Astrocyte of the hippocampus (primary cell): ENCODE measurements around the gene TMEM178B.

Source experiments
- DNase-seq: peaks from one replicate; pipeline ENCODE4 v3.0.0; 2011; ENCODE audit warnings: low read depth, low spot score

The TMEM178B gene

DNA sequence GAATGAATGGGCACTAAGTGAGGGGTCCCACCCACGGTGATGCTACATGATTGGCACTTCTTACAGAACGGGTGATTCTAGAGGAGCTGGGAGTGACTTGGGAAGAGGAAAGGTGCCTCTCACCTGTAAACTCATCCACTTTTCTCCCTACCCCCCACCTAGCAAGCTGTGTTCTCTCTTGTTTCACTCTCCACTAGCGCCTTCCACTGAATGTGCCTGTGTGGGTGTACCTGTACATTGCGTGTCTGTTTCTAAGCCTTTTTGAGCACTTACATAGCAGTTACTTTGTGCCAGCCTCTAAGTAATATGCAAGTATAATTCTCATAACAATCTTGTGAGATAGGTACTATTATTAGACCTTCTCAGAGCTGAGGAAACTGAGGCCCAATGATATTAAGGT is 343.6 kb downstream of the TMEM178B start:
- DNase-seq = no peak

DNA sequence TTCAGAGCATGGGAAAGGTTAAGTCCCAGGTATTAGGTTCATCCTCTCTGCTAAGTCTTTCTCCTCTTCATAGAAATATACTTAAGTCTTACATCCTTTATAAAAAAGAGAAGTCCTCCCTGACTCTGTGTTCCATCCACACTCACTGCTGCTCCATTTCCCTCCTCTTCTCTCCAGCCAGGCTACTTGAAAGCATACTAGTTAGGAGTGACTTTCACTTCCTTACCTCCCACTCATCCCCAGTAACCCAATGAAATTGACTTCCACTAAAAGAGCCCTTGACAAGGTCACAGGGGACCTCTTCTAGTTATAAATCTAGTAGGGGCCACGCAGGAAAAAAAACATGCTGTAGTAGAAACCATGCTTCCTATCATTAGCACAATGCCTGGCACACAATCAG is 344.2 kb downstream of the TMEM178B start:
- no peak for DNase-seq

DNA sequence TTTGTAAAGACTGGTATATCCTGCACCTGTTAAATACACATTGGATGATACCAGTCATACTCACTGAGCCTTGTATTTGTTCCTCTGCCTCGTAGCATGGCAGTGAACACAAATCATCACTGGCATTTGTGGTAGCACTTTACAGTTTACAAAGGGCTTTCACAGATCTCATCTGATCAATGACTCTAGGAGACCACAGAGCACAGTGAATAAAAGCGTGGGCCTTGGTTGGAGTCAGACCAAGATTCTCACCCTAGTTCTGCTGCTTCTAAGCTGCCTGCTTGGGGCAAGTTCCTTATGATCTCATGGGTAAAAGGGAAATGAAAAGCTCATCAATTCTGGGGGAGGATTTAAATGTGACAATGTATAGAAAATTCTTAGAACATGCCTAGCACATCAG is 347.4 kb downstream of the TMEM178B start:
- DNase-seq = no peak

DNA sequence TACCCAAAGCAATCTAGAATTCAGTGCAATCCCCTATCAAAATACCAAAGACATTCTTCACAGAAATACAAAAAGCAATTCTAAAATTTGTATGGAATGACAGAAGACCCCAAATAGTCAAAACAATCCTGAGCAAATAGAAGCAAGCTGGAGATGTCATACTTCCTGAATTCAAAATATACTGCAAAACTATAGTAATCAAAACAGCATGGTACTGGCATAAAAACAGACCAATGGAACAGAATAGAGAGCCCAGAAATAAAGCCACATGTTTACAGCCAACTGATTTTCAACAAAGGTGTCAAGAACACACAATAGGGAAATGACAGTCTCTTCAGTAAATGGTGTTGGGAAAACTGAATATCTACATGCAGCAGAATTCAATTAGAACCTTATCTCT is 353.3 kb downstream of the TMEM178B start:
- DNase-seq = no peak

DNA sequence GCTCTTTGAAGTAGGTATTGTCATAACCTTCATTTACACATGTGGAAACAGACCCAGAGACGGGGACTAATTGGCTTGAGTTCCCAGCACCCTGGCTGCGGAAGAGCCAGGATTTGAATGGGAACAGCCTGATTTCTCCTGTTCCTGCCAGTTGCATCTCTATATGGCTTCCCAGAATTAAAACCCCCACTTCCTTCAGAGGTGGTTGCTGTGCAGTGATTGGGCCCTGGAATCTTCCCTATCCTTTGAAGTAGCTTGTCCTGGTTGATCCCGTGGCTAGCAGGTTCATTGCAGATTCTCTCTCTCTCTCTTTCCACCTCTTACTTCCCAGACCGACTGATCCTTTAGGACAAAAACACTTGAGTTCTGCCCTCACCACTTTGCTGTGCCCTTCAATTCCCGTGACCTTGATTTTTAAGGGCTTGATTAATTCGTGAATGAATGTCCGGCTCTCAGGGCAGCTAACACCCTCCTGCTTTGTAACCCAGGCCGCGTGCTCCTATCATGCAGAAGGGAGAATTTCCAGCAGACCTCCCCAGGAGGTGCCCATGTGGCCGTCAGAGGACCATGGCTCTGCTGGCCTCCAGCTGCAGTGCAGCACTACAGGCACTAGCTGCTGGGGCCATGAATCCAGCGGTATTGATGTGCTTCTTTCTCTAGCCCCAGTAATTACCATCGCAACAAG is 356.7 kb downstream of the TMEM178B start:
- DNase-seq = no peak

DNA sequence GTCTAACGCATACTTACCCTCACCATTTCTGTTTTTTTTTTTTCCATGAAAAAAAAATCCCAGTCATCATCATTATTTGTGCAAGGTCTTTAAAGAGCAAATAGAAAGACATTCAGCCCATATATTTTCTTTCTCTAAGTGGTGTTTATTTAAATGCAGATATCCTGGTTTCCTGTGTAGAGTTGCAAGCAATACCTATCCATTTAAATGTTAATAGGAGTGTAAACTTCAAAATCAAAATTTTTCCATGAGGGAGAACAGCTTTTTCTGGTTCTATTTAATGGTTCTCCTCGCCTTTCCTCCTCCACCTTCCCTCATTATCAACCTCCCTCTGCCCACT is 357.2 kb downstream of the TMEM178B start:
- DNase-seq = no peak

DNA sequence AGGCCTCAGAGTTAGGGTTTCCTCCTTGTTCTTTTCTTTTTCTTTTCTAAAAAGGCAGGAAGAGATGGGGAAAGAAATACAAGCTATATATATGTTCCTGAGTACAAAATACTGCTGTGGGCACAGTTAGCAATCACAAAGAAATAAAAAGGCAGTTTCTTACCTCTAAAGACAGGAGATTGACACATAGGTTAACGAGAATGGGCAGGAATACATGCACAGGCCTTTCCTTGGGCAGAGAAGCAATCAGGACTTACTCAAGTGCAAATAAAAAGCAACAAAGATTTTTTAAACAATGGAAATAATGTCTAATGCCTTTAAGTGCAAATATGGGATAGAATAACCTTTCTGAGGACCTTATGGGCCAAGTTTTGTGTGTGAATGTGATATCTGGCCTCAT is 357.8 kb downstream of the TMEM178B start:
- no peak for DNase-seq

DNA sequence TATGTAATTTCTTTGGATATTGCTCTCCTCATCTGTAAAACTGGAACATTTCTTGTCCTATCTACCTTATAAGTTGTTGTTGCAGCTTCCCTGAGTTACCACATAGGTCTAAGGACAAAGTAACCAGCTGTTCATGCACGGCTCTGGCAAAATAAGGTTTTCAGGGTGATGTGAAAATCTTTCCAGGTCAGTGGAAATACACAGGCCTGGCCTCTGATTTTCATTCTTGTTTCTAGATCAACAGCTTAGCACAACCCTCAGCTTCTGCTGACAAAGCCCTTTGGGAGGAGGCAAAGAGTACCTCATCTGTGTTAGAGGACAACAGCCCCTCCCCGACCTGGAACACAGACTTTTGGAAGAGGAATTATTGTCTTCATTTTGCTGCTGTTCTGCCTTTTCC is 359.8 kb downstream of the TMEM178B start:
- no peak for DNase-seq

DNA sequence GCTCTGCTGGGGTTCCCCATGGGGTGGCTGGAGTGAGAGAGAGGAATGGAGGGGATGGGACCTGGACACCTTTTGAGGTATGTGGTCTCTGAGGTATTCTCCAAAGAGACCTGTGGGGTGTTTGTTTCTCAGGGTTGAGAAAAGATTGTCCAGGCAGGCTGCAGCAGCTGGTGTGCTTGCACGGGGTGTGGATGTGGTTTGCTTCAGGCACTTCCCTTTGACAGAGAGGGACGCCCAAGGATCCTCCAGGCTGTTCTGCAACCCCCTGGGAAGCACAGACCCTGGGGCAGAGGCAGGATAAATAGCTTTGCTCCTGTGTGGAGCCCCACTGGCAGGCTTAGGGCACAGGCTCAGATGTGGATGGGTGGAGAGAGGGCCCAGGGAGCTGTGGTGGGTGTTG is 362.3 kb downstream of the TMEM178B start:
- no peak for DNase-seq

DNA sequence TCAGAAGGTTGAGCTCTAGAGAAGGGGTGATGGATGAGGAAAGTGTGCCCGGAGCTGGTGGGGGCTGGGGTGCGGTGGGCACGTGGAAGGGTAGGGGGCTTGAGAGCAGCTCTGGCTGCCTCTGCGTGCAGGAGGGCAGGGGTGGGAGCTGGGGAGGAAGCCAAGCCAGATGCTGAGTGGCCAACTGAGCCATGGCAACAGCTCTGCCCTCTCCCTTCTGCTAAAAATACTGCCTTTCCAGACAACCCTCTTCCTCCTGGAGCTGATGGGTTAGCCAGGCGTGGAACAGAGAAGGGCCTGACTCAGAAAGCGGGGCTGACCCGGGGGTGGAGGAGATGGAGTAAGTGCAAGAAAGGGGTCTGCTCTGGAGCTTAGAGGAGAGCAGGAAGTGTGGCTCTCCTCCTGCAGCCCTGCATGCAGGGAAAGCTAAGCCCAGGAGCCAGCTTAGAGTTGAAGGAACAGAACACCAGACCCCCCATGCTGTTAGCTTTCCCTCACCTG is 362.8 kb downstream of the TMEM178B start:
- DNase-seq = no peak

DNA sequence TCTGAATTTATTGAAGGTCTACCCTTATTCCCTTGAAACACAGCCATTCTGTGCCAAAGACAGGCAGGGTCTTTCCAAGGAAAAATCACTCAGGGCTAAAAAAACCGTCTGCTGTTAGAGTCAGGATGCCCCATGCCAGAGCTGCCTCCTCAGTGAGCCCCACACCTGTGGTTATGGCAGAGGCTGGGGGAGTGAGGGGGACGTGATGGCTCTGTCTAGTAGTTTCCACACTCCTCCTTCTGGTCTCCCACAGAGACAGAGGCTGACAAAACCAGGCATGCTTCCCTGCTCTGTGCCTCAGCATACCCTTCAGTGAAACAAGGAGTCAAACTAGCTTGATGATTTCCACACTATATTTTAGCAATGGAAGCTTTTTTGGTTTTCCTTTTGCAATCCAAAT is 365.3 kb downstream of the TMEM178B start:
- no peak for DNase-seq

DNA sequence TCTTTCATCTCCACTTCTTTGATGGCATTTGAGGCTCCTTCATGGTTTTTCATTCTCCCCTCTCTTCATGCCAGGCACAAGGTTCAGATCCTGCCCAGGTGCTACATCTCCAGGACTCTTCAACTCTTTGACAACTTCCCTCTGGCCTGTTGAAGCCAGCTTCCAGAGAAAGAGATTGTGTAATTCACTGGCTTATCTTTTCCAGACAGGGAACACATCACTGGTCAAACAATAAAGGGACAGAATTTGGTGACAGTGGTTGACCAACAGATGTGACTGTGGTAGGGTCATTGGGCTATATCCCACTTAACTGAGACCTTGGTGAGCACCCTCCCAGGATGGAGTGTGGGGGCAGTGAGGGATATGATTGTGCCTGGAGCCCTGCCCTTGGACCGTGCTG is 365.9 kb downstream of the TMEM178B start:
- no peak for DNase-seq

DNA sequence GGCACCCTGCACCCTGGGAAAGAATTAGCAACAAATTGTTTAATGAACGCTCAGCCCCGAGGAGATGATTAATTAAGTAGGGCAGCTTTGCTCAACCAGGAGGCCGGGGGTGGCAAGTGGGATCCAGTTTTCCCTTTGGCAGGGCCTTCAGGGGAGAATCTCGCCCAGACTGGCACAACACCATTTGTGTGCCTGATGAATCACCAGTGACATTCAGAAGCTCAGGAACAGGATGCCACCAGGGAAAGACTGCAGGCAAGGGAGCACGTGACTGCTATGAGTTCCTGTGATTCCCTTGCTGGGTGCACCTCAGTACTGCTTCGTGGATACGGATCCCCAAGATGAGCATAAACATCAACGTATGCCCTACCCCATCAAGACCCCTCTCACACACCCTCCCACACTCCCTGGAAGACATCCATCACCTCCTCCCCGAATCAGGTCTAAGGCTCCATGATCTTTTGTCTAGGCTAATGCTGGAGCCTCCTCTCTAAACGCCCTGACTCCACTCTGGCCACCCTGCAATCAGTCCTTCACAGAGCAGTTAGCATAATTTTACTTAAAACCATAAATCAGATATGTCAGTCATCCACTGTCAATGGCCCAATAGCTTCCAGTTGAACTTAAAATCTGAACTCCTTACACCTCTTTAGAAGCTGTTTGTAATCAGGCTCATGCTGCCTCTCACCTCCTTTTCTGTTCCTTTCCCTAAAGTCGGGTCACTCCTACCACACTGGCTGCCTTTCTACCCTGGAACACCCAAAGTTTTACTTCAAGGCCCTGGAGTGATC is 368.2 kb downstream of the TMEM178B start:
- no peak for DNase-seq

DNA sequence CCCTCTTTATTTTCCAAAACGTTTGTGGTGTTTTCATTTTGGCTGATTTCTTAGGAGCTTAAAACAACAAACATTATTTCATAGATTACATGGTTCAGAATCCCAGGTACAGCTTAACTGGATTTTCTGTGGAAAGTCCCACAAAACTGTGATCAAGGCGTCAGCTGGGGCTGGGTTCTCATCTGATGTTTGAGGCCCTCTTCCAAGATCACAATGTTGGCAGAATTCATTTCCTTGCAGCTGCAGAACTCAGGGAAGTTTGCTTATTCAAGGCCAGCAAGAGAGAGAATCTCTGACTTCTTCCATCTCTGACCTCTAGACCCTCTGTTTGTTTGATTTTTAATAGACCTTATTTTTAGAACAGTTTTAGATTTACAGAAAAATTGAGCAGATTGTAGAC is 368.9 kb downstream of the TMEM178B start:
- DNase-seq = no peak

DNA sequence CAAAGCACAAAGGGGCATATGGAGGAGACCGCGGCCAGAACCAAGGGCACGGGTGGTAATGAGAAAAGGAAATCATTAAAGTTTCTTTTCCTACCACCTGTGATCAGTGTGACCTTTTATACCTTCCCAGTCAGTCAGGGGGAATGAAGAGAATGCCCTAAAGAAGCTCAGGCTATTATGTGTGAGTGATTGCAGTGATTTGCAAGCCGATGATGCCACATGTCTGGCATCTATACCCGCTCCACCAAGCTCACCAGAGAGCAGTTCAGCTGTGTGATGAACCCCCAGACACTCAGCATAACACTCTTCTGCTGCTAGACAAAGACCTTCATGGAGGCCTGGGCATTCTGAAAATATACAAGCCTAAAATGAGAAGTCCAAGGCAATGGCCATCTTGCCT is 371.1 kb downstream of the TMEM178B start:
- DNase-seq = peak; percentile 57

DNA sequence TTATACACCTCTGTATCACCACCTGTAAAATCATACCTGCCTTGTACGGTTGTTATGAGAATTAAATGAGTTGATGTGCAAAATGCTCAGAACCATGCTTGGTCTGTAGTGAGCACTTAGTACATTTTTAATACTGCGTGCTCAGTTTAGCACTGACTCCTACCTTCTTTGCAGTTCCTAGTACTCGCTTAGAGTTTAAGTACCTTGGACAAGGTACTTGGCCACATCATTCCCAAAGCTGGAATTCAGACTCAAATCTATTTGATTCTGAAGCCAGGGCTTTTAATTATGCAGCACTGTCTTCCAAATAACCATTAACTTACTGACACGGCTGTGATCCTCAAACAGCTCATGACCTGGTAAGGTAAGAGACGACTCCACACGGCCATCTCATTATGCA is 377.4 kb downstream of the TMEM178B start:
- peak; percentile 30 for DNase-seq

DNA sequence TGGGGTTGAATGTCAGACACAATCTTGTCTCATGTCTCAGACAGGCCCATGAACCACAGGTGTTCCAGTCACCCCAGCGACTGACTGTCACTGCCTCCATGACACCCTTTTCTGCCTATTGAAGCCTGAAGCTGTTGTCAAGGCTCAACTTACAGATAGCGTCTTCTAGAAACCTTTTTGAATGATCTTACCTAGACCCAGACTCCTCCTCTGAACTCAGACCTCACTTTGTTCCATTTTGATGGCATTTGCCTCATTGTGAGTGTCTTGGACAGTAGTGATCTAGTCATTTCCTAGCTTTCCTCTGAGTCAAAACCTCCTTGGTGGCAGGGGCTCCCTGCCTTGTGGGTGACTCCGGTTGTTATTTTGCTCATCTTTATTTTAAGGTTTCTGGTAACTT is 379.0 kb downstream of the TMEM178B start:
- DNase-seq = no peak

DNA sequence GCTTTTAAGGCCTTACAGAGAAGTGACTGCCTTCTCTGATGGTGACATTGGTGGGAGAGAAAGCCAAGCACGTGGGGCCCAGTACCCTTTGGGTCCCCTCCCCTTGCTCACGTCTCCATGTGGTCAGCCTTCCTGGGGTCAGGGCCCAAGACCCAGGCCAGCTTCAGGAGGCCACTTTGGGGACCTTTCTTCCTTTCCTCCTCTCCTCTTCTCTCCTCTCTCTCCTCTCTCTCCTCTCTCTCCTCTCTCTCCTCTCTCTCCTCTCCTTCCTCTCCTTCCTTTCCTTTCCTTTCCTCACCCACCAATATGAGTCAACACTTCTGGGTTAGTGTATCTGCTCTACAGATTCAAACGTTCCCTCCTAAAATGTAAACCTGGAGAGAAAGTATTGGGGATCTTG is 380.5 kb downstream of the TMEM178B start:
- DNase-seq = no peak

DNA sequence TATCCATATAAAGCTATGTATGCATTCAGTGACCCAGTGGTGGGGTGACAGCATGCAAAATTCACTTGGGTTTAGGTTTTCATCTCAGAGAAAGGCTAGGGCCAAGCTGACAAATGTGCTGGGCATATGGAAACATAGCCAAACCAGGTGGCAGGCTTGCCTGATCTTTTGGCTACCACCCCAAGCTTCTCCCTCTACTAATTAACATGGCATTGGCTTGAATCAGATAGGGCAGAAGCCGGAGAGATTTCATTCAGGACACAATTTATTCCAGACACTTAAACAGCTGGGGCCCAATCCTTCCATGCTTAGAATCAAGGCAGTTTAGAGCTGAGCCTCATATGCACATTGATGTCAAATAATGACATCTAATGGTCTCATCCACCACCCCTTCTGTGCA is 381.9 kb downstream of the TMEM178B start:
- DNase-seq = no peak

DNA sequence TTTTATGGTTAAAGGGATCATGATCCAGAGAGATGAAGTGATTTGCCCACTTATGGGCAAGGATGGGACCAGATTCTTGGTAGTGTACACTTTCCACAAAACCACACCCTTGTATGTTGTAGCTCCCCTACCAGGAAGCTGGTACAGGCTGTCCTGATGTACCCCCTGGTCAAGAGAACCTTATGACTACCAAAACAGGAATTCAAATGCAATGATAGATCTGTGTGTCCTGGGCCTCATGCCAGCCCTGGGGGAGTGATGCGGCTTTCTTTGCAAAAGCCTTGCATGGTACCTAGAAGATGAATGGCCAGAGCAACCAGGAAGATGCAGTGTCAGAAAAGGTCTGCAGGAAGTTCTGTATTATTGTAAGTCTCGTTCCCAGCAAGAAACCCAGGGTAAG is 382.4 kb downstream of the TMEM178B start:
- DNase-seq = peak; percentile 66

DNA sequence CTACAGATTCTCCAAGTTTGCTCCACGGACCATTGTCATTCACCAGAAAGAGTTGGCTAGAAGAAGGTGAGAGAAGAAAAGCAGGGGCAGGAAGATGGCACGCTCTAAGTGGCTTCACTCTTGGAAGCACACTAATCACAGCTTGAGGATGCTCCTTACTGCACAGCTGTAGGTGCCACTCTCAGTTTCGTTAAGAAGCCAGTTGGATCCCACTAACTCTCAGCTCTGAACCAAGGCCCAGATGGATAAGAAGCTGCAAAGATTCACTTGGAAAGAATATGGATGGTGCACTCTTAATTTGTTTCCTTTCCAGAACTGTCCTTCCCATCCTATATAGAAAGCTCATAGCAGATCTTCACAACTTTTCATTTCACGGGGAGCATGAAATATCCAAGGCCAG is 382.8 kb downstream of the TMEM178B start:
- DNase-seq = no peak

DNA sequence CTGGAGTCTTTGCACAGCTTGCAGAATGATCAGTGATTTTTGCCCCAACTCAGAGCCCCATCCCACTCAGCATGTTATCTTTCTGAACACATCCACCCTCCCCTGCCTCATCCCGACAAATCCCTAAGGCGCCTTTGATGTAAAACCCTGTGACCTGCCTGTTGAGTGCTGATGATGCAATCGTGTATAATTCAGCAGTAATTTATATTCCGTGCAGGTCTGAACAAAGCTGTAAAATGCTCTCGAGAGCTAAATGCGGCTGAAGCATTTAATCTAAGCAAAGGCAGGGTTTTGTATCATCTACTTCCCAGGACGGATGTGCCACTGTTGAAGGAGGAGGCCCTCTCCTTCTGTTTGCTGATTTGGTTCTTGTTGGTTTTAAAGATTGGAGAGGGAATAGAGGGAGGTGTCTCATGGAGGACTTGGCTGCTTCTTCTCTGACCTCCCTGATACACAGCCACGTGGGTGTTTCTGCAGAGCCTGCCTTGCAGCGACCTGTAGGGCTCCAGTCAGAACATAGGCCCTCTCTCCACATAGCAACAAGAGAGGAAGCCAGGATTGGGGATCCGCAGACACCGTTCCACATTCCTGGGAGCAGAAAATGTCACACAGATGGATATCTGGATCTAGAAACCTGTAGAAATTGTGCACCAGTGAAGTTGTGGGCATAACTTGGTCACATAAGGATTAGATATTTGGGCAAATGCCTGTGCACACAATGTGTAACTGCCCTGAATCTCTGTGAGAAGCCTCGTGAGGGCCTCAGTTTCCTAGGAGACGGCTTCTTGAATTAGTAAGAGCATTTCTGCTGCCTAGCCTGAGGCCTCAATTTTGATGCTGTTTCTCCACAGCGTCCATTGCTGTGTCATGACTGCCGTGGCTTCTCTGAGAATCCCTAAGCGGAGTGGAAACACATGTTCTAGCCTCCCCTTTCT is 387.2 kb downstream of the TMEM178B start:
- DNase-seq = peak; percentile 54
